Measurements from ENCODE around the gene AAGAB. TPM values are rescaled to one million over a fixed set of nuclear protein-coding genes. Genes with fewer than 3 reads are reported as not detected.

AAGAB gene
- total RNA-seq, 4 donors from 2014 or later: 39.7 to 343 (median 54.1) TPM

DNA sequence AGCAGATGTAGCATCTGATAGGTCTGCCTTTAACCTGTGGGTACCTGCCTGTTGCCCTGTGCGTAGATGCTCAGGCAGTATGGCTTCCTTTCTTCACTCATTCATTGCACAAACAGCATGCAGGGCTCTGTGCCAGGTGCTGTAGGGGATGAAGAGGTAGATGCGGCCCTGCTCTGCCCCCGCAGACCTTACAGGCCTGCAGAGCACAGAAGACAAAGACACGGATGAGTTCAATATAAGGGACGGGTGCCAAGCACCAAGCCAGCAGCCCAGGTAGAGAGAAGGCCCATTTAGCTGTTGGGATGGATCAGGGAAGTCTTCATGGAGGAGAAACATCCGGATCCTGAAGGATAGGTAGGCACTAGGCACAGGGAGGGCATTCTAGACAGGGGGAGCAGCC lies 69.4 kb downstream of the AAGAB start:
- TF ChIP-seq EP300 (IDR thresholded peaks at IDR 0.05; ENCODE audit: low read depth) (no peak), POLR2AphosphoS5 (IDR thresholded peaks at IDR 0.05) (no peak), POLR2A (IDR thresholded peaks at IDR 0.05) (no peak)
- TF ChIP-seq, protein P1, sequence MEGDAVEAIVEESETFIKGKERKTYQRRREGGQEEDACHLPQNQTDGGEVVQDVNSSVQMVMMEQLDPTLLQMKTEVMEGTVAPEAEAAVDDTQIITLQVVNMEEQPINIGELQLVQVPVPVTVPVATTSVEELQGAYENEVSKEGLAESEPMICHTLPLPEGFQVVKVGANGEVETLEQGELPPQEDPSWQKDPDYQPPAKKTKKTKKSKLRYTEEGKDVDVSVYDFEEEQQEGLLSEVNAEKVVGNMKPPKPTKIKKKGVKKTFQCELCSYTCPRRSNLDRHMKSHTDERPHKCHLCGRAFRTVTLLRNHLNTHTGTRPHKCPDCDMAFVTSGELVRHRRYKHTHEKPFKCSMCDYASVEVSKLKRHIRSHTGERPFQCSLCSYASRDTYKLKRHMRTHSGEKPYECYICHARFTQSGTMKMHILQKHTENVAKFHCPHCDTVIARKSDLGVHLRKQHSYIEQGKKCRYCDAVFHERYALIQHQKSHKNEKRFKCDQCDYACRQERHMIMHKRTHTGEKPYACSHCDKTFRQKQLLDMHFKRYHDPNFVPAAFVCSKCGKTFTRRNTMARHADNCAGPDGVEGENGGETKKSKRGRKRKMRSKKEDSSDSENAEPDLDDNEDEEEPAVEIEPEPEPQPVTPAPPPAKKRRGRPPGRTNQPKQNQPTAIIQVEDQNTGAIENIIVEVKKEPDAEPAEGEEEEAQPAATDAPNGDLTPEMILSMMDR (IDR thresholded peaks at IDR 0.05): no peak
- Histone ChIP-seq H3K36me3 (no peaks in the 10 kb centered on the region), H3K4me3 (no peak overlapping the region), H3K9me3 (no peaks in the 10 kb centered on the region), H3K27ac (peak overlapping the region in 3 of 4 donors; percentile 25 to 78 (median 63)), H3K27me3 (no peaks in the 10 kb centered on the region), H3K4me1 (peaks cover 10 to 31% (median 18%) of the 10 kb centered on the region in 4 donors)
- 79 to 100% methylated on average over 1 to 6 of the region's 6 CpGs for WGBS, 2 donors (ENCODE audit: low coverage in 1 of 2)
- intact Hi-C loops (cut with DNase I; ENCODE audit: low total_unique reads): loop anchor here (10.0 kb wide), 2 partner anchors 60 to 120 kb away; partner anchors contain the start of gene SMAD3
- no peak for DNase-seq
- in situ Hi-C loops (cut with MboI; ENCODE audit: low pct_ligation_motif_present in 1 of 4, low pct_unique_long_range_greater_than_20kb in 1 of 4, low sequenced_read_pairs in 3 of 4): no loop called here

DNA sequence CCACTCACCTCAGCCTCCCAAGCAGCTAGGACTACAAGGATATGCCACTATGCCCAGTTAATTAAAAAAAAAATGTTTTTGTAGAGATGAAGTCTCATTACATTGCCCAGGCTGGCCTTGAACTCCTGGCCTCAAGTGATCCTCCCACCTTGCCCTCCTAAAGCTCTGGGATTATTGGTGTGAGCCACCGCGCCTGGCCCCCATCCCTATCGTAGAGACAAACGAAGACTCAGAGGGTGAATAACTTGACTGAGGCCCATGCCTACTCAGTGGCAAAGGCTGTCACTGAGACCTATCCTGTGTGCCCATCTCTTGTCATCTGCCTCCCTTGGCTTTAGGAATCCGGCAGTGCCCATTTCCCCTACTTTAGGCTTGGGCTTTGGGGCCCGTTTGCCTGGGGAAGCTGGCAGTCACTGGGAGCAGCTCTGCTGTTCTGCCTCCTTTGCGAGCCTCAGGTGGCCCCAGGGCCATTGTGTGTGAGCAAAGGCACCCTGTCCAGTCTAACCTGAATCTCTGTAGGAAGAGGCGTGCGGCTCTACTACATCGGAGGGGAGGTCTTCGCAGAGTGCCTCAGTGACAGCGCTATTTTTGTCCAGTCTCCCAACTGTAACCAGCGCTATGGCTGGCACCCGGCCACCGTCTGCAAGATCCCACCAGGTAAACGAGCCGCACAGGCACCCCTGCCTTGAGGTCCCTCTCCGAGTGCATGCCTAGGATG lies 70.1 kb downstream of the AAGAB start:
- WGBS, 2 donors (ENCODE audit: low coverage in 1 of 2): 96 to 99% methylated on average over 4 to 17 of the region's 18 CpGs
- H3K27ac ChIP-seq: no peak overlapping the region

DNA sequence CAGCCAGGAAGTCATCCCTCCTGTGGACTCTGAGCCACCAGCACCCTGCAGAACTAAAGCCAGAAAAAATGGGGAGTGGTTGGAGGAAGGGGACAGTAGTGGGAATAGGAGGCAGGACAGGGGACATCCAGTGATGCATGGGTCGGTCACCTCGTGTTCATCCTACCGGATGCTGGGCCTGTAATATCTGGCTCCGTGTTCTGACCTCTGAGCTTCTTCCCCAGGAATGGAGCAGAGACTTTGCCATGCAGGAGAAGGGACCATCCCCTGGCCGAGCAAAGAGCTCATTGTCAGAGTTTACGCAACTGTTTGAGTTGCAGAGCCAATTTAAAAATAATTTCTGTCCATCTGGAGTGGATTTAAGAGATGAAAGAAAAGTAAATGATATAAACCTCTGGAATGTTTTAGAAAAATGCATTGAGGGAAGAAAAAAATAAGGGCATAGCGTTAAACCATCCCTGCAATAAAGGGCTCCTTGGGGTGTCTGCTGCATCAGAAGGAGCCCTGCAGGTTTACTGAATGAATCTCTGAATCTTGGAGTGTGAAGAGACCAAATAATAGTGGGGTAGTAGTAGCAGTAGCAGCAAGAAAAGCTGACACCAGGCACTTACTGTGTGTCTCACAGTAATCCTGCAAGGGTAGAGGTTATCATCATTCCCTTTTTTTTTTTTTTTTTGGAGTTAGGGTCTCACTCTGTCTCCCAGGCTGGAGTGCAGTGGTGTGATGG lies 70.9 kb downstream of the AAGAB start:
- no peak for DNase-seq
- in situ Hi-C loops (cut with MboI; ENCODE audit: low pct_ligation_motif_present in 1 of 4, low pct_unique_long_range_greater_than_20kb in 1 of 4, low sequenced_read_pairs in 3 of 4): no loop called here
- WGBS, 2 donors (ENCODE audit: low coverage in 1 of 2): 77 to 96% methylated on average over 4 to 7 of the region's 7 CpGs

More for the DNA sequence above, 70.1 kb downstream of the AAGAB start:
- Histone ChIP-seq H3K27me3 (no peaks in the 10 kb centered on the region), H3K9me3 (no peaks in the 10 kb centered on the region), H3K4me1 (peaks cover 10 to 29% (median 18%) of the 10 kb centered on the region in 4 donors), H3K36me3 (no peaks in the 10 kb centered on the region), H3K4me3 (no peak overlapping the region)
- in situ Hi-C loops (cut with MboI; ENCODE audit: low pct_ligation_motif_present in 1 of 4, low pct_unique_long_range_greater_than_20kb in 1 of 4, low sequenced_read_pairs in 3 of 4): no loop called here
- no peak for DNase-seq
- TF ChIP-seq POLR2AphosphoS5 (IDR thresholded peaks at IDR 0.05) (no peak), EP300 (IDR thresholded peaks at IDR 0.05; ENCODE audit: low read depth) (no peak), POLR2A (IDR thresholded peaks at IDR 0.05) (no peak)
- TF ChIP-seq, protein P1 (IDR thresholded peaks at IDR 0.05): no peak
- intact Hi-C loops (cut with DNase I; ENCODE audit: low total_unique reads): loop anchor here (10.0 kb wide), 2 partner anchors 60 to 120 kb away; partner anchors contain the start of gene SMAD3

More for the DNA sequence above, 70.9 kb downstream of the AAGAB start:
- intact Hi-C loops (cut with DNase I; ENCODE audit: low total_unique reads): loop anchor here (10.0 kb wide), 2 partner anchors 59 to 119 kb away; partner anchors contain the start of gene SMAD3
- TF ChIP-seq, protein P1 (IDR thresholded peaks at IDR 0.05): no peak
- no peak for TF ChIP-seq POLR2AphosphoS5 (IDR thresholded peaks at IDR 0.05)
- TF ChIP-seq EP300 (IDR thresholded peaks at IDR 0.05; ENCODE audit: low read depth): no peak
- no peak for TF ChIP-seq POLR2A (IDR thresholded peaks at IDR 0.05)
- Histone ChIP-seq H3K4me3 (no peak overlapping the region), H3K36me3 (no peaks in the 10 kb centered on the region), H3K27me3 (no peaks in the 10 kb centered on the region), H3K27ac (peak overlapping the region in 3 of 4 donors; percentile 3 to 15 (median 9)), H3K4me1 (peaks cover 10 to 25% (median 18%) of the 10 kb centered on the region in 4 donors), H3K9me3 (no peaks in the 10 kb centered on the region)
